HCT116 (cell line): ENCODE measurements around the gene CFAP92. TPM values are rescaled to one million over a fixed set of nuclear protein-coding genes. Genes with fewer than 3 reads are reported as not detected.

ENCODE experiments used
- ATAC-seq: fragments of 200-7000 bp; cut with Tn5 transposase; 2 replicates; pipeline ENCODE4 v1.9.1; 2020; ENCODE audit warnings: mild to moderate bottlenecking, moderate library complexity
- BruUV-seq: library from RNA; stranded (reverse); fragments of 400-500 nt; replicated peaks from 2 replicates; lab custom pipeline; 2021; lab: Mats Ljungman, UMichigan
- CTCF ChIA-PET: fragments of 300-600 bp; sonication (Branson Sonifier 250); formaldehyde crosslinking; loops from one replicate; lab custom pipeline; 2021; ENCODE audit warnings: antibody characterized with exemption; lab: Charles Lee
- POLR2A ChIA-PET: fragments of 300-600, 350-600 bp; sonication (Branson Sonifier 250); formaldehyde crosslinking; loops from one replicate; lab custom pipeline; 2021; ENCODE audit warnings: antibody characterized with exemption; lab: Charles Lee
- RAD21 ChIA-PET, 2 experiments: fragments of 300-600 bp; sonication (Branson Sonifier 250); formaldehyde crosslinking; loops; one replicate each; lab custom pipeline; 2023; ENCODE audit warnings: low total read pairs in 2 of 2; ENCODE audit not compliant: uncharacterized antibody in 2 of 2, unreplicated experiment in 2 of 2, low non-redundant PET in 1 of 2; lab: Charles Lee
- DNase-seq: peaks from one replicate; pipeline ENCODE4 v3.0.0-alpha.2; 2010; ENCODE audit warnings: low read depth, low spot score
- H2AFZ ChIP-seq: fragments of 200-600 bp; shearing (Covaris generic), sonication (generic); 2 replicates; pipeline ENCODE4 v1.6.1; 2017; ENCODE audit warnings: low read depth, mixed run types, mixed read lengths, antibody characterized with exemption, low read length; ENCODE audit not compliant: poor library complexity, severe bottlenecking
- H3K27ac ChIP-seq: 2 replicates; pipeline ENCODE4 v1.5.1; 2012; ENCODE audit warnings: low read depth, low read length
- H3K27me3 ChIP-seq: fragments of 200-600 bp; sonication (generic); 2 replicates; pipeline ENCODE4 v1.6.1; 2016; ENCODE audit warnings: mixed run types, low read length, mixed read lengths; ENCODE audit not compliant: insufficient read depth
- H3K36me3 ChIP-seq, 2 experiments: fragments of 200-500 bp in 1 of 2; fragments of 200-600 bp in 1 of 2; sonication (Bioruptor generic) in 1 of 2; sonication (generic) in 1 of 2; 2 replicates each; pipeline versions ENCODE4 v1.5.1 to v1.6.1; 2014 to 2016; ENCODE audit warnings: low read length in 2 of 2, inconsistent platforms in 1 of 2, mixed read lengths in 1 of 2, mixed run types in 1 of 2; ENCODE audit not compliant: insufficient read depth in 2 of 2, control insufficient read depth in 1 of 2
- H3K4me1 ChIP-seq, 2 experiments: fragments of 200-600 bp in 1 of 2; sonication (generic) in 1 of 2; 2 replicates each; pipeline versions ENCODE4 v1.5.1 to v1.6.1; 2012 to 2017; ENCODE audit warnings: low read length in 2 of 2, inconsistent platforms in 1 of 2, mild to moderate bottlenecking in 1 of 2, mixed read lengths in 1 of 2, mixed run types in 1 of 2, moderate library complexity in 1 of 2; ENCODE audit not compliant: insufficient read depth in 2 of 2, control insufficient read depth in 1 of 2
- H3K4me2 ChIP-seq: fragments of 200-600 bp; sonication (generic); 2 replicates; pipeline ENCODE4 v1.6.1; 2017; ENCODE audit warnings: mixed run types, low read length, mixed read lengths
- H3K4me3 ChIP-seq, 2 experiments: fragments of 200-600 bp in 1 of 2; sonication (generic) in 1 of 2; replicated peaks in 1 of 2; 2 replicates each; pipeline ENCODE4 v1.5.1; 2011 to 2016; ENCODE audit warnings: low read length in 2 of 2, control low read depth in 1 of 2, low read depth in 1 of 2, mild to moderate bottlenecking in 1 of 2, mixed read lengths in 1 of 2, mixed run types in 1 of 2
- H3K79me2 ChIP-seq: fragments of 200-600 bp; sonication (generic); 2 replicates; pipeline ENCODE4 v1.6.1; 2017; ENCODE audit warnings: mild to moderate bottlenecking, mixed run types, low read length, moderate library complexity, mixed read lengths; ENCODE audit not compliant: insufficient read depth
- H3K9ac ChIP-seq: fragments of 200-600 bp; sonication (generic); 2 replicates; pipeline ENCODE4 v1.6.1; 2016; ENCODE audit warnings: low read length, mixed read lengths
- H3K9me2 ChIP-seq: fragments of 200-600 bp; sonication (generic), shearing (Covaris generic); 2 replicates; pipeline ENCODE4 v1.6.1; 2017; ENCODE audit warnings: mixed run types, mild to moderate bottlenecking, moderate library complexity; ENCODE audit not compliant: insufficient read depth
- H3K9me3 ChIP-seq, 2 experiments: fragments of 200-500 bp in 1 of 2; fragments of 200-600 bp in 1 of 2; sonication (Bioruptor generic) in 1 of 2; sonication (generic) in 1 of 2; 2 replicates each; pipeline ENCODE4 v1.6.1; 2014 to 2017; ENCODE audit warnings: low read length in 2 of 2, mixed read lengths in 2 of 2, inconsistent platforms in 1 of 2, low read depth in 1 of 2, mild to moderate bottlenecking in 1 of 2, mixed run types in 1 of 2, moderate library complexity in 1 of 2; ENCODE audit not compliant: control insufficient read depth in 1 of 2, insufficient read depth in 1 of 2
- H4K20me1 ChIP-seq: fragments of 200-600 bp; sonication (generic), shearing (Covaris generic); 2 replicates; pipeline ENCODE4 v1.6.1; 2017; ENCODE audit warnings: mixed run types, mild to moderate bottlenecking, moderate library complexity; ENCODE audit not compliant: insufficient read depth
- ATF3 ChIP-seq: IDR thresholded peaks from 2 replicates; pipeline ENCODE4 v1.6.1; 2012
- CBX3 ChIP-seq: IDR thresholded peaks from 2 replicates; pipeline ENCODE4 v1.6.1; 2012; ENCODE audit warnings: low read depth
- CEBPB ChIP-seq: IDR thresholded peaks from 2 replicates; pipeline ENCODE4 v1.6.1; 2012; ENCODE audit warnings: low read depth
- FOSL1 ChIP-seq: IDR thresholded peaks from 2 replicates; pipeline ENCODE4 v1.6.1; 2012; ENCODE audit warnings: low read depth
- JUND ChIP-seq: IDR thresholded peaks from 2 replicates; pipeline ENCODE4 v1.6.1; 2012
- POLR2A ChIP-seq: IDR thresholded peaks from 2 replicates; pipeline ENCODE4 v1.7.0; 2011; ENCODE audit warnings: borderline replicate concordance; ENCODE audit not compliant: insufficient read depth, insufficient read length; ENCODE audit errors: extremely low read depth
- POLR2AphosphoS5 ChIP-seq: IDR thresholded peaks from 2 replicates; pipeline ENCODE4 v1.6.1; 2011; ENCODE audit warnings: mild to moderate bottlenecking, low read depth, low read length, moderate library complexity
- SIN3A ChIP-seq: IDR thresholded peaks from 2 replicates; pipeline ENCODE4 v1.6.1; 2012; ENCODE audit warnings: low read depth
- TCF7L2 ChIP-seq: IDR thresholded peaks from 2 replicates; pipeline ENCODE4 v1.7.0; 2011; ENCODE audit warnings: borderline replicate concordance, inconsistent platforms; ENCODE audit not compliant: insufficient read depth, insufficient read length; ENCODE audit errors: extremely low read depth
- YY1 ChIP-seq: IDR thresholded peaks from 2 replicates; pipeline ENCODE4 v1.6.1; 2011; ENCODE audit warnings: low read length, low read depth, moderate library complexity, mild to moderate bottlenecking; ENCODE audit not compliant: insufficient replicate concordance; ENCODE audit errors: extremely low read depth
- ZFX ChIP-seq: fragments of 450-650 bp; IDR thresholded peaks from 2 replicates; pipeline ENCODE4 v1.6.1; 2017
- ZNF274 ChIP-seq: fragments of 200-500 bp; sonication (Bioruptor generic); IDR thresholded peaks from 2 replicates; pipeline ENCODE4 v1.6.1; 2014; ENCODE audit warnings: mild to moderate bottlenecking, low read depth, low read length, inconsistent platforms
- intact Hi-C: fragments of 100-400 bp; cut with micrococcal nuclease; formaldehyde crosslinking; loops from 2 replicates; pipeline ENCODE4 v1.10.0; 2022
- total RNA-seq: library from RNA; stranded (reverse); gene quantifications from one replicate; pipeline ENCODE4 v1.2.1, GENCODE V29; 2021; ENCODE audit not compliant: unreplicated experiment
- TF ChIP-seq, protein P1 (sequence below), 3 experiments: fragments of 200-600 bp in 1 of 3; sonication (generic) in 1 of 3; IDR thresholded peaks in 2 of 3; conservative IDR thresholded peaks in 1 of 3; 2 replicates each; pipeline ENCODE4 v1.5.1; 2012 to 2017; ENCODE audit warnings: low read depth in 2 of 3, low read length in 2 of 3, antibody characterized with exemption in 1 of 3, borderline replicate concordance in 1 of 3, control low read depth in 1 of 3, mild to moderate bottlenecking in 1 of 3, mixed read lengths in 1 of 3, mixed run types in 1 of 3, moderate library complexity in 1 of 3; ENCODE audit not compliant: insufficient read depth in 1 of 3

Gene CFAP92
- total RNA-seq, 1 experiment from 2014 or later, result 3.6 TPM

DNA sequence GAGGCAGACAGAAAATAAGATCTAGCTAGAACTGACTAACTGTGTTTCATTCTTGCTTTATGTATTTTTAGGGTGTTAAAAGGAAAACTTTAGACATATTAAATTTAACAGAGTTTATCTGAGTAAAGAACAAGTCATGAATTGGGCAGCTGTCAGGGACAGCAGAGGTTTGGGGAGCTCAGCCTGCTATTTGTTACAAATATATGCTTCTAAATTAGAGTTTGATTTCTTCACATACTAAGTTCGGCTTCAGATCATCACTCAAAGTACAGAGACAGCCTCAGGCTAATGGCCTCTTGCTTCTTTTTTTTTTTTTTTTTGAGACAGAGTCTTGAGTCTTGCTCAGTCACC, 29.1 kb upstream of the CFAP92 start:
- ChIA-PET POLR2A (interaction anchor here (1.2 kb wide), 1 partner anchor 31 kb away, joined by 3 read pairs; no protein-coding TSS in a partner anchor), CTCF (no interaction called here)
- TF ChIP-seq, protein P1, sequence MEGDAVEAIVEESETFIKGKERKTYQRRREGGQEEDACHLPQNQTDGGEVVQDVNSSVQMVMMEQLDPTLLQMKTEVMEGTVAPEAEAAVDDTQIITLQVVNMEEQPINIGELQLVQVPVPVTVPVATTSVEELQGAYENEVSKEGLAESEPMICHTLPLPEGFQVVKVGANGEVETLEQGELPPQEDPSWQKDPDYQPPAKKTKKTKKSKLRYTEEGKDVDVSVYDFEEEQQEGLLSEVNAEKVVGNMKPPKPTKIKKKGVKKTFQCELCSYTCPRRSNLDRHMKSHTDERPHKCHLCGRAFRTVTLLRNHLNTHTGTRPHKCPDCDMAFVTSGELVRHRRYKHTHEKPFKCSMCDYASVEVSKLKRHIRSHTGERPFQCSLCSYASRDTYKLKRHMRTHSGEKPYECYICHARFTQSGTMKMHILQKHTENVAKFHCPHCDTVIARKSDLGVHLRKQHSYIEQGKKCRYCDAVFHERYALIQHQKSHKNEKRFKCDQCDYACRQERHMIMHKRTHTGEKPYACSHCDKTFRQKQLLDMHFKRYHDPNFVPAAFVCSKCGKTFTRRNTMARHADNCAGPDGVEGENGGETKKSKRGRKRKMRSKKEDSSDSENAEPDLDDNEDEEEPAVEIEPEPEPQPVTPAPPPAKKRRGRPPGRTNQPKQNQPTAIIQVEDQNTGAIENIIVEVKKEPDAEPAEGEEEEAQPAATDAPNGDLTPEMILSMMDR (IDR thresholded peaks at IDR 0.05 in 2 of 3, conservative IDR thresholded peaks at IDR 0.05 in 1 of 3; ENCODE audit: borderline replicate concordance in 1 of 3, insufficient read depth in 1 of 3, low read depth in 2 of 3, low read length in 2 of 3), result no peak
- no peak for TF ChIP-seq YY1
- no peak for TF ChIP-seq CEBPB
- no peak for TF ChIP-seq ATF3
- no peak for TF ChIP-seq CBX3
- no peak for TF ChIP-seq SIN3A
- TF ChIP-seq POLR2A, result no peak
- TF ChIP-seq TCF7L2, result no peak
- no peak for TF ChIP-seq FOSL1
- TF ChIP-seq ZFX, result no peak
- no peak for TF ChIP-seq JUND
- TF ChIP-seq ZNF274, result no peak
- TF ChIP-seq POLR2AphosphoS5, result no peak

More for the DNA sequence above, 29.1 kb upstream of the CFAP92 start:
- Histone ChIP-seq H3K36me3 (no peaks in the 10 kb centered on the region), H3K9me2 (no peaks in the 10 kb centered on the region), H3K4me2 (no peak overlapping the region), H3K27me3 (no peaks in the 10 kb centered on the region), H3K27ac (no peak overlapping the region), H3K4me3 (no peak overlapping the region), H2AFZ (no peak overlapping the region), H4K20me1 (no peaks in the 10 kb centered on the region), H3K4me1 (peaks cover 17 to 31% of the 10 kb centered on the region in 2 experiments), H3K9ac (no peak overlapping the region), H3K79me2 (no peaks in the 10 kb centered on the region), H3K9me3 (no peaks in the 10 kb centered on the region)
- no peak for DNase-seq
- intact Hi-C loops, result loop anchor here (10.0 kb wide), 1 partner anchor 222 kb away; the partner anchor contains the start of gene COPG1
- BruUV-seq, result no TSS peak
- ATAC-seq, result no peak
- RAD21 ChIA-PET, result no interaction called here
